ENCODE measurements around the gene EXD2.

EXD2 gene

DNA sequence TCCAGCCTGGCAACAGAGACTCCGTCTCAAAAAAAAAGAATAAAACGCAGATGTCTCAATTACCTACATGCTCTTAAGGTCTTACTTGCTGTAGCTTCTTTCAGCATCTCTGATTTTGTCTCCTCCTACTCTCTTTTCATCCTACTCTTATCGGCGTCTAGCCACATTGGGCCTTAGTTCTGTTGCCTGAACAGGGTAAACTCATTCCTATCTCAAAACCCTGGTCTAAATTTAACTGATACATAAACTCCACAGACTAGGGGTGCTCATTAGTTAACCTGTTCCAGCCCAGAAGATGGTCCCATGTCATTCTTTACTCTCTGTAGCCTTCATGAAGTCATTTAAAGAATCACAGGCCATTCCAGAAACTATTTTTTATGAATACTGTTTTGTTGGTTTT is 33.6 kb downstream of the EXD2 start:
- H3K4me1 ChIP-seq (ENCODE audit: control extremely low read depth in 1 of 4, control insufficient read depth in 4 of 4, insufficient read depth in 4 of 4, low read length in 3 of 4): no peaks in the 10 kb centered on the region
- ChIA-PET CTCF (no interaction called here), POLR2A (interaction anchor here (0.5 kb wide), 1 partner anchor 80 kb away, joined by 4 read pairs; no protein-coding TSS in a partner anchor)
- WGBS (ENCODE audit: insufficient coverage): 96% methylated on average over 4 of the region's 4 CpGs
- H3K4me3 ChIP-seq (ENCODE audit: control insufficient read depth in 1 of 7, extremely low read depth in 1 of 7, insufficient read depth in 4 of 7, low read depth in 2 of 7, low read length in 6 of 7): no peak overlapping the region
- H3K27me3 ChIP-seq (replicated peaks in 2 of 5; ENCODE audit: control insufficient read depth in 4 of 5, insufficient read depth in 5 of 5, low read length in 4 of 5): no peaks in the 10 kb centered on the region
- no peak for DNase-seq
- H3K9me3 ChIP-seq (ENCODE audit: control extremely low read depth in 1 of 5, control insufficient read depth in 4 of 5, insufficient read depth in 2 of 5, low read depth in 1 of 5, low read length in 4 of 5): no peaks in the 10 kb centered on the region
- no peak overlapping the region for H3K27ac ChIP-seq (ENCODE audit: insufficient read depth in 1 of 2, low read depth in 1 of 2, low read length in 2 of 2, poor library complexity in 1 of 2, severe bottlenecking in 2 of 2)
- H3K36me3 ChIP-seq (ENCODE audit: control insufficient read depth in 4 of 4, insufficient read depth in 4 of 4, low read length in 3 of 4): peaks cover 2 to 20% (median 6%) of the 10 kb centered on the region in 4 experiments

GRCh38 chr14:69226178-69226577 is 34.9 kb downstream of the EXD2 start:
- POLR2A ChIA-PET: no interaction called here
- Histone ChIP-seq H3K9me3 (ENCODE audit: control extremely low read depth in 1 of 5, control insufficient read depth in 4 of 5, insufficient read depth in 2 of 5, low read depth in 1 of 5, low read length in 4 of 5) (no peaks in the 10 kb centered on the region), H3K27me3 (replicated peaks in 2 of 5; ENCODE audit: control insufficient read depth in 4 of 5, insufficient read depth in 5 of 5, low read length in 4 of 5) (no peaks in the 10 kb centered on the region), H3K4me1 (ENCODE audit: control extremely low read depth in 1 of 4, control insufficient read depth in 4 of 4, insufficient read depth in 4 of 4, low read length in 3 of 4) (no peaks in the 10 kb centered on the region), H3K4me3 (ENCODE audit: control insufficient read depth in 1 of 7, extremely low read depth in 1 of 7, insufficient read depth in 4 of 7, low read depth in 2 of 7, low read length in 6 of 7) (no peak overlapping the region), H3K36me3 (ENCODE audit: control insufficient read depth in 4 of 4, insufficient read depth in 4 of 4, low read length in 3 of 4) (peaks cover 5 to 26% (median 9%) of the 10 kb centered on the region in 4 experiments), H3K27ac (ENCODE audit: insufficient read depth in 1 of 2, low read depth in 1 of 2, low read length in 2 of 2, poor library complexity in 1 of 2, severe bottlenecking in 2 of 2) (no peak overlapping the region)
- DNase-seq: no peak
- WGBS (ENCODE audit: insufficient coverage): 90% methylated on average over 7 of the region's 9 CpGs
- CTCF ChIA-PET: interaction anchor here (0.9 to 4.5 kb wide), 3 partner anchors 9 to 36 kb away, joined by 3 to 29 read pairs (median 4); no protein-coding TSS in a partner anchor

- Histone ChIP-seq H3K9me3 (ENCODE audit: control extremely low read depth in 1 of 5, control insufficient read depth in 4 of 5, insufficient read depth in 2 of 5, low read depth in 1 of 5, low read length in 4 of 5) (no peaks in the 10 kb centered on the region), H3K4me1 (ENCODE audit: control extremely low read depth in 1 of 4, control insufficient read depth in 4 of 4, insufficient read depth in 4 of 4, low read length in 3 of 4) (no peaks in the 10 kb centered on the region), H3K27ac (ENCODE audit: insufficient read depth in 1 of 2, low read depth in 1 of 2, low read length in 2 of 2, poor library complexity in 1 of 2, severe bottlenecking in 2 of 2) (no peak overlapping the region), H3K27me3 (replicated peaks in 2 of 5; ENCODE audit: control insufficient read depth in 4 of 5, insufficient read depth in 5 of 5, low read length in 4 of 5) (no peaks in the 10 kb centered on the region), H3K36me3 (ENCODE audit: control insufficient read depth in 4 of 4, insufficient read depth in 4 of 4, low read length in 3 of 4) (peaks cover 7 to 31% (median 9%) of the 10 kb centered on the region in 4 experiments), H3K4me3 (ENCODE audit: control insufficient read depth in 1 of 7, extremely low read depth in 1 of 7, insufficient read depth in 4 of 7, low read depth in 2 of 7, low read length in 6 of 7) (no peak overlapping the region)
- 100% methylated on average over 1 of the region's 2 CpGs for WGBS (ENCODE audit: insufficient coverage)
- no peak for DNase-seq
- ChIA-PET CTCF (interaction anchor here (0.9 to 4.5 kb wide), 4 partner anchors 9 to 35 kb away, joined by 3 to 29 read pairs (median 4); no protein-coding TSS in a partner anchor), POLR2A (no interaction called here)
These were observed 35.4 kb downstream of the EXD2 start for GRCh38 chr14:69226736-69227135.

DNA sequence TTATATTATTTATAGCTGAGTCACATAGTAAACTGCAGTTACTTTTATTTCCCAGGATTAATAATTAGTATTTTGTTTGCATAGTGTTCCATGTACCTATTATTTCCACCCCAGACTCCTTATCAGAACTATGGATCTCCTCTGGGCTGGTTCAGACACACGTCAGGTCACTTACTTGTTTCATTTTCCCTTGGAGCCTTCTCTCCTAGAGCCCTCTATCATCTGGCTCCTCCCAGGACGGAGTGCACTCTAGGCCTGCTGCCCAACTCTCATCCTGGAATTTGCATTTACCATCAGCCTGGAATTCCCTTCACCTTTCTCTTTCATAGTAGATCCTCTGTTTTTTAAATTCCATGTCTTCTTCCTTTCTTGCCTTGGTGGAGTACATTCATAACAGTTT is 40.2 kb downstream of the EXD2 start:
- ChIA-PET POLR2A (no interaction called here), CTCF (no interaction called here)
- no peaks in the 10 kb centered on the region for H3K9me3 ChIP-seq (ENCODE audit: control extremely low read depth in 1 of 5, control insufficient read depth in 4 of 5, insufficient read depth in 2 of 5, low read depth in 1 of 5, low read length in 4 of 5)
- no peaks in the 10 kb centered on the region for H3K27me3 ChIP-seq (replicated peaks in 2 of 5; ENCODE audit: control insufficient read depth in 4 of 5, insufficient read depth in 5 of 5, low read length in 4 of 5)
- H3K36me3 ChIP-seq (ENCODE audit: control insufficient read depth in 4 of 4, insufficient read depth in 4 of 4, low read length in 3 of 4): peaks cover 10 to 49% (median 27%) of the 10 kb centered on the region in 4 experiments
- no peak overlapping the region for H3K27ac ChIP-seq (ENCODE audit: insufficient read depth in 1 of 2, low read depth in 1 of 2, low read length in 2 of 2, poor library complexity in 1 of 2, severe bottlenecking in 2 of 2)
- no CpG with 5 or more reads among the region's 2 CpGs for WGBS (ENCODE audit: insufficient coverage)
- H3K4me1 ChIP-seq (ENCODE audit: control extremely low read depth in 1 of 4, control insufficient read depth in 4 of 4, insufficient read depth in 4 of 4, low read length in 3 of 4): no peaks in the 10 kb centered on the region
- no peak for DNase-seq
- no peak overlapping the region for H3K4me3 ChIP-seq (ENCODE audit: control insufficient read depth in 1 of 7, extremely low read depth in 1 of 7, insufficient read depth in 4 of 7, low read depth in 2 of 7, low read length in 6 of 7)

DNA sequence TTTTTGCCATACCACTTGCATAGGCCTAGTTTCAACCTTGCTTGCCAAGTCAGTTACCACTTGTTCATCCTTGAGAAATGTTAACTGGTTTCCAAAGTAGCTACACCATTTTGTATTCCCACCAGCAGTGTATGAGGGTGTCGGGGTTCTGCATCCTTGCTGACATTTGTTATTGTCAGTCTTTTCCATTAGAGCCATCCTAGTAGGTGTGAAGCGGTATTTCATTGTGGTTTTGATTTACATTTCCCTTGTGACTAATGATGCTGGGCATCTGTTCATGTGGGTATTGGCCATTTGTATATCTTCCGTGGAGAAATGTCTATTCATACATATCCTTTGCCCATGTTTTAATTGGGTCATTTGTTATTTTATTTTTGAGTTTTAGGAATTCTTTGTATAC is 41.1 kb downstream of the EXD2 start:
- ChIA-PET CTCF (interaction anchor here (1.2 kb wide), 1 partner anchor 14 kb away, joined by 4 read pairs; no protein-coding TSS in a partner anchor), POLR2A (no interaction called here)
- no peaks in the 10 kb centered on the region for H3K27me3 ChIP-seq (replicated peaks in 2 of 5; ENCODE audit: control insufficient read depth in 4 of 5, insufficient read depth in 5 of 5, low read length in 4 of 5)
- no peaks in the 10 kb centered on the region for H3K9me3 ChIP-seq (ENCODE audit: control extremely low read depth in 1 of 5, control insufficient read depth in 4 of 5, insufficient read depth in 2 of 5, low read depth in 1 of 5, low read length in 4 of 5)
- H3K27ac ChIP-seq (ENCODE audit: insufficient read depth in 1 of 2, low read depth in 1 of 2, low read length in 2 of 2, poor library complexity in 1 of 2, severe bottlenecking in 2 of 2): no peak overlapping the region
- no peak for DNase-seq
- peaks cover 12 to 58% (median 35%) of the 10 kb centered on the region in 4 experiments for H3K36me3 ChIP-seq (ENCODE audit: control insufficient read depth in 4 of 4, insufficient read depth in 4 of 4, low read length in 3 of 4)
- 100% methylated on average over 1 of the region's 3 CpGs for WGBS (ENCODE audit: insufficient coverage)
- H3K4me3 ChIP-seq (ENCODE audit: control insufficient read depth in 1 of 7, extremely low read depth in 1 of 7, insufficient read depth in 4 of 7, low read depth in 2 of 7, low read length in 6 of 7): no peak overlapping the region
- no peaks in the 10 kb centered on the region for H3K4me1 ChIP-seq (ENCODE audit: control extremely low read depth in 1 of 4, control insufficient read depth in 4 of 4, insufficient read depth in 4 of 4, low read length in 3 of 4)

DNA sequence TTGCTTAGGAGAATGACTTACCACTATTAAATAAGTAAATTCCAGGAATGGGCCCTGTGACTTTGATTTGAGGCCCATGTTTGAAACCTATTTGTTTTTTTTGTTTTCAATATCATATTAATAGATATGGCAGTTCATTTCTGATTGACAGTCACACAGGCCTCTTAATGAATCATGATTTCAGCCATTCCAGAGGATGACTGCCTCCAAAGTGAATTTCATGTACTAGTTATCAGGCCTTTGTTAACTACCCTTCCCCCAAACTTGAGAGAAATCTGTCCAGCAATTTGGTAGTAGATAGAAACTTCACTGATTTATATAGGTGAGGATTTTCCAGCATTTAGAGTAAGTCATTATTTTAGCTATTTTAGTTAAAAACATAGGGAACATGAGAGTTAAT is 42.8 kb downstream of the EXD2 start:
- POLR2A ChIA-PET: interaction anchor here (0.6 kb wide), 1 partner anchor 118 kb away, joined by 4 read pairs; no protein-coding TSS in a partner anchor
- CTCF ChIA-PET: no interaction called here

DNA sequence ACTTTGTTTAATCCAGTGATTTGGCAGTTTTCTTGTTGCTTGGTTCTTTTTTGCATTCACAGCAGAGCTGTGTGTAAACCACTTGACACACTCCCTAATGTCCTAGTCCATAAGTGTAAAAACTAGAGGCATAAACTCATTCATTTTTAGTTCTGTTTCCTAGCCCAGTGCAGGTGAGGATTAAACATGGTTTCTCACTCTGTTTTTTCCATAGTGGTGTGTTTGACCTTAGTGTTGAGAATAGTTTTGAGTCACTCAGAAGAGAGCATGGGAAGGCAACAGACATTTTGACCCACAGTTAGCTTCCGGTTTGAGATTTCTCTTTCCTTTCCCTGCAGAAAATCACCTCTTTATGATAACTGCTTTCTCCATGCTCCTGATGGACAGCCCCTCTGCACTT is 44.4 kb downstream of the EXD2 start:
- ChIA-PET CTCF (interaction anchor here (1.0 to 1.2 kb wide), 3 partner anchors 9 to 37 kb away, joined by 3 to 4 read pairs (median 3); no protein-coding TSS in a partner anchor), POLR2A (no interaction called here)
- Histone ChIP-seq H3K9me3 (ENCODE audit: control extremely low read depth in 1 of 5, control insufficient read depth in 4 of 5, insufficient read depth in 2 of 5, low read depth in 1 of 5, low read length in 4 of 5) (no peaks in the 10 kb centered on the region), H3K27ac (ENCODE audit: insufficient read depth in 1 of 2, low read depth in 1 of 2, low read length in 2 of 2, poor library complexity in 1 of 2, severe bottlenecking in 2 of 2) (no peak overlapping the region), H3K4me1 (ENCODE audit: control extremely low read depth in 1 of 4, control insufficient read depth in 4 of 4, insufficient read depth in 4 of 4, low read length in 3 of 4) (no peaks in the 10 kb centered on the region), H3K36me3 (ENCODE audit: control insufficient read depth in 4 of 4, insufficient read depth in 4 of 4, low read length in 3 of 4) (peaks cover 12 to 68% (median 48%) of the 10 kb centered on the region in 4 experiments), H3K4me3 (ENCODE audit: control insufficient read depth in 1 of 7, extremely low read depth in 1 of 7, insufficient read depth in 4 of 7, low read depth in 2 of 7, low read length in 6 of 7) (no peak overlapping the region), H3K27me3 (replicated peaks in 2 of 5; ENCODE audit: control insufficient read depth in 4 of 5, insufficient read depth in 5 of 5, low read length in 4 of 5) (no peaks in the 10 kb centered on the region)
- DNase-seq: no peak
- WGBS (ENCODE audit: insufficient coverage): 100% methylated on average over 1 of the region's 1 CpG

More for the DNA sequence above, 42.8 kb downstream of the EXD2 start:
- no peak overlapping the region for H3K27ac ChIP-seq (ENCODE audit: insufficient read depth in 1 of 2, low read depth in 1 of 2, low read length in 2 of 2, poor library complexity in 1 of 2, severe bottlenecking in 2 of 2)
- no peak for DNase-seq
- no peaks in the 10 kb centered on the region for H3K9me3 ChIP-seq (ENCODE audit: control extremely low read depth in 1 of 5, control insufficient read depth in 4 of 5, insufficient read depth in 2 of 5, low read depth in 1 of 5, low read length in 4 of 5)
- no peak overlapping the region for H3K4me3 ChIP-seq (ENCODE audit: control insufficient read depth in 1 of 7, extremely low read depth in 1 of 7, insufficient read depth in 4 of 7, low read depth in 2 of 7, low read length in 6 of 7)
- H3K27me3 ChIP-seq (replicated peaks in 2 of 5; ENCODE audit: control insufficient read depth in 4 of 5, insufficient read depth in 5 of 5, low read length in 4 of 5): no peaks in the 10 kb centered on the region
- H3K4me1 ChIP-seq (ENCODE audit: control extremely low read depth in 1 of 4, control insufficient read depth in 4 of 4, insufficient read depth in 4 of 4, low read length in 3 of 4): no peaks in the 10 kb centered on the region
- peaks cover 17 to 67% (median 44%) of the 10 kb centered on the region in 4 experiments for H3K36me3 ChIP-seq (ENCODE audit: control insufficient read depth in 4 of 4, insufficient read depth in 4 of 4, low read length in 3 of 4)

All from common myeloid progenitor, CD34-positive (primary cell).